ENCODE measurements around the gene MRPS26.

GRCh38 chr20:3044336-3044965 is 1.4 kb upstream of the MRPS26 start:
- TF ChIP-seq SIN3A (IDR thresholded peaks at IDR 0.05; ENCODE audit: low read depth) (no peak), POLR2A (IDR thresholded peaks at IDR 0.05; ENCODE audit: borderline replicate concordance, extremely low read depth, insufficient read depth, insufficient read length) (no peak), POLR2AphosphoS5 (IDR thresholded peaks at IDR 0.05; ENCODE audit: low read depth, low read length) (no peak), EZH2 (IDR thresholded peaks at IDR 0.05) (no peak), MAX (IDR thresholded peaks at IDR 0.05) (no peak)

All from HCT116 (cell line).